Mesenchymal stem cell (in vitro differentiated cells and primary cell): Measurements from ENCODE around the gene KIF26B.
"Not testable (repeated sequence)": the region's sequence is repeated elsewhere in the genome, so short reads cannot be mapped to it uniquely, and the experiment has no call there.

ENCODE experiments used
- DNase-seq: peaks from one replicate; pipeline ENCODE4 v3.0.0-alpha.2; 2013
- H2AFZ ChIP-seq: one replicate; pipeline ENCODE4 v1.6.1; 2013; ENCODE audit warnings: low read depth, mild to moderate bottlenecking, control low read depth, inconsistent platforms, low read length, moderate library complexity
- H2AK5ac ChIP-seq: 2 replicates; pipeline ENCODE4 v1.6.1; 2013; ENCODE audit warnings: low read length, moderate library complexity, mild to moderate bottlenecking, inconsistent platforms; ENCODE audit not compliant: severe bottlenecking
- H2BK120ac ChIP-seq: one replicate; pipeline ENCODE4 v1.6.1; 2013; ENCODE audit warnings: low read depth, mild to moderate bottlenecking, inconsistent platforms, low read length, moderate library complexity
- H2BK12ac ChIP-seq, 2 experiments: one replicate each; pipeline ENCODE4 v1.6.1; 2013; ENCODE audit warnings: inconsistent platforms in 2 of 2, low read length in 2 of 2, mild to moderate bottlenecking in 2 of 2, moderate library complexity in 2 of 2, control low read depth in 1 of 2
- H2BK15ac ChIP-seq: one replicate; pipeline ENCODE4 v1.6.1; 2013; ENCODE audit warnings: mild to moderate bottlenecking, low read depth, inconsistent platforms; ENCODE audit not compliant: poor library complexity, severe bottlenecking
- H2BK5ac ChIP-seq: 2 replicates; pipeline ENCODE4 v1.6.1; 2013; ENCODE audit warnings: low read depth, mild to moderate bottlenecking, low read length, control low read depth, inconsistent platforms; ENCODE audit not compliant: poor library complexity, severe bottlenecking
- H3K14ac ChIP-seq, 2 experiments: one replicate each; pipeline ENCODE4 v1.6.1; 2013; ENCODE audit warnings: inconsistent platforms in 2 of 2, low read length in 2 of 2, control low read depth in 1 of 2, mild to moderate bottlenecking in 1 of 2, moderate library complexity in 1 of 2
- H3K18ac ChIP-seq, 2 experiments: one replicate each; pipeline ENCODE4 v1.6.1; 2013; ENCODE audit warnings: inconsistent platforms in 2 of 2, low read length in 2 of 2, control low read depth in 1 of 2, low read depth in 1 of 2, mild to moderate bottlenecking in 1 of 2
- H3K23ac ChIP-seq, 2 experiments: one replicate each; pipeline ENCODE4 v1.6.1; 2013; ENCODE audit warnings: inconsistent platforms in 2 of 2, low read length in 2 of 2, mild to moderate bottlenecking in 2 of 2, moderate library complexity in 2 of 2, control low read depth in 1 of 2
- H3K27ac ChIP-seq: 2 replicates; pipeline ENCODE4 v1.5.1; 2013; ENCODE audit warnings: mild to moderate bottlenecking, moderate library complexity, low read length, control low read depth, inconsistent platforms; ENCODE audit not compliant: poor library complexity, severe bottlenecking
- H3K27me3 ChIP-seq, 2 experiments: 2 replicates each; pipeline versions ENCODE4 v1.6.1 to v1.7.0; 2013; ENCODE audit warnings: low read length in 2 of 2, mild to moderate bottlenecking in 2 of 2, moderate library complexity in 2 of 2, control low read depth in 1 of 2, inconsistent platforms in 1 of 2; ENCODE audit not compliant: control insufficient read depth in 1 of 2, insufficient read depth in 1 of 2
- H3K36me3 ChIP-seq, 2 experiments: 2 replicates each; pipeline versions ENCODE4 v1.6.1 to v1.7.0; 2013; ENCODE audit warnings: low read length in 2 of 2, control low read depth in 1 of 2, inconsistent platforms in 1 of 2, low read depth in 1 of 2, mild to moderate bottlenecking in 1 of 2; ENCODE audit not compliant: insufficient read depth in 2 of 2, control insufficient read depth in 1 of 2
- H3K4ac ChIP-seq, 2 experiments: one replicate each; pipeline ENCODE4 v1.6.1; 2013; ENCODE audit warnings: inconsistent platforms in 2 of 2, low read length in 2 of 2, mild to moderate bottlenecking in 2 of 2, moderate library complexity in 2 of 2, control low read depth in 1 of 2, low read depth in 1 of 2
- H3K4me1 ChIP-seq: 2 replicates; pipeline ENCODE4 v1.6.1; 2013; ENCODE audit warnings: low read depth, low read length, control low read depth; ENCODE audit not compliant: control insufficient read depth, insufficient read depth
- H3K4me2 ChIP-seq: 2 replicates; pipeline ENCODE4 v1.6.1; 2013; ENCODE audit warnings: low read length, mild to moderate bottlenecking, inconsistent platforms; ENCODE audit not compliant: poor library complexity, severe bottlenecking
- H3K4me3 ChIP-seq, 2 experiments: 2 replicates each; pipeline versions ENCODE4 v1.5.1 to v1.7.0; 2013; ENCODE audit warnings: low read length in 2 of 2, mild to moderate bottlenecking in 2 of 2, control low read depth in 1 of 2, low read depth in 1 of 2; ENCODE audit not compliant: insufficient read depth in 1 of 2
- H3K79me1 ChIP-seq: replicated peaks from 2 replicates; pipeline ENCODE4 v1.6.1; 2013; ENCODE audit warnings: mild to moderate bottlenecking, control low read depth, low read length, inconsistent platforms; ENCODE audit not compliant: poor library complexity, severe bottlenecking
- H3K9ac ChIP-seq: 2 replicates; pipeline ENCODE4 v1.7.0; 2013; ENCODE audit warnings: mild to moderate bottlenecking, low read length, moderate library complexity
- H3K9me3 ChIP-seq: 2 replicates; pipeline ENCODE4 v1.7.0; 2013; ENCODE audit warnings: mild to moderate bottlenecking, low read length; ENCODE audit not compliant: control insufficient read depth
- H4K8ac ChIP-seq: one replicate; pipeline ENCODE4 v1.6.1; 2013; ENCODE audit warnings: inconsistent platforms, mild to moderate bottlenecking, low read length, moderate library complexity
- H4K91ac ChIP-seq: one replicate; pipeline ENCODE4 v1.6.1; 2013; ENCODE audit warnings: mild to moderate bottlenecking, low read length, inconsistent platforms
- WGBS: methylation state at CpG from one replicate; pipeline ENCODE4 v1.1.7; 2013; ENCODE audit warnings: mixed read lengths; 5-methylcytosine and 5-hydroxymethylcytosine counted together

Gene KIF26B

GRCh38 chr1:245130281-245131025, 24.3 kb upstream of the KIF26B start:
- H3K23ac ChIP-seq, H2BK12ac ChIP-seq, H3K4me1 ChIP-seq, H3K4me2 ChIP-seq, H2AFZ ChIP-seq, H3K36me3 ChIP-seq, H3K9ac ChIP-seq, H3K4me3 ChIP-seq, H4K8ac ChIP-seq, H2BK120ac ChIP-seq, H3K18ac ChIP-seq, H2AK5ac ChIP-seq, H2BK15ac ChIP-seq, H3K14ac ChIP-seq, H2BK5ac ChIP-seq, H3K4ac ChIP-seq, H3K27ac ChIP-seq, H3K9me3 ChIP-seq, H3K79me1 ChIP-seq, DNase-seq: not testable (repeated sequence)
- H4K91ac ChIP-seq, result peak overlapping the region; percentile 21
- 71% methylated on average over 14 of the region's 16 CpGs for WGBS
- H3K27me3 ChIP-seq, result peaks cover 11 to 24% of the 10 kb centered on the region in 2 experiments

DNA sequence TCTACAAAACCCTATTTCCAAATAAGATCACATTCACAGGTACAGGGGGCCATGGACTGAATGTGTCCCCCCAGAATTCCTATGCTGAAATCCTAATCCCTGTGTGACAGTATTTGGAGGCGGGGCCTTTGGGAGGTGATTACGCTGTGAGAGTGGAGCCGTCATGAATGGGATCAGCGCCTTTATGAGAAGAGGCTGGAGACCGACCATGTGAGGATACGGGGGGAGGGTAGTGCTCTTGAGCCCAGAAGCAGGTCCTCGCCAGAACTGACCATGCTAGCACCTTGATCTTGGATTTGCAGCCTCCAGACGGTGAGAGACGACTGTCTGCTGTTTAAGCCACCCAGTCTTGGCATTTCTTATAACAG, 23.8 kb upstream of the KIF26B start:
- Histone ChIP-seq H2BK120ac (no peak overlapping the region), H3K14ac (no peak overlapping the region), H3K4me1 (no peaks in the 10 kb centered on the region), H2BK15ac (no peak overlapping the region), H3K4me3 (no peak overlapping the region), H3K9ac (no peak overlapping the region), H3K36me3 (no peaks in the 10 kb centered on the region), H3K4ac (no peak overlapping the region), H3K79me1 (no peaks in the 10 kb centered on the region), H3K27ac (no peak overlapping the region), H3K27me3 (peaks cover 11 to 24% of the 10 kb centered on the region in 2 experiments), H2AK5ac (no peak overlapping the region), H4K91ac (no peak overlapping the region), H2AFZ (no peak overlapping the region), H2BK5ac (no peak overlapping the region), H3K23ac (no peak overlapping the region), H3K9me3 (no peaks in the 10 kb centered on the region), H3K18ac (no peak overlapping the region), H2BK12ac (no peak overlapping the region), H4K8ac (no peak overlapping the region), H3K4me2 (no peak overlapping the region)
- DNase-seq, result no peak
- 79% methylated on average over 7 of the region's 9 CpGs for WGBS

DNA sequence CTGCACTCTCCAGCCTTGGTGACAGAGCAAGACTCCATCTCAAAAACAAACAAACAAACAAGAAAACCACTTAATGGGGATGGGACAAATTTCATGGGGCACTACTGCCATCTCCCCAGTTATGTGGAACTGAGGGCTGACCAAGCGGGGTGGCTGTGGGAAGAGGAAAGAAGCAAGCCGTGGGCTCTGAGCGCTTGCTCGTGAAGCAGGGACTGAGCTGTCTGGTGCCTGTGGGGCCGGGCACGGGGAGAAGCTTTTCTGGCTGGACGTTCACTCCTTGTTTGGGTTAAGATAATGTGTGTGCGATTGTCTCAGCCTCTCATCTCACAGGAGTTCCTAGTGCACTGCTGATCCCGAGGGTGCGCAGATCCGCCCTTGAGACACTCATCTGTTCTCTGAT, 22.0 kb upstream of the KIF26B start:
- Histone ChIP-seq H2BK5ac (no peak overlapping the region), H3K36me3 (no peaks in the 10 kb centered on the region), H2BK12ac (peak overlapping the region in 1 of 2 experiments; percentile 9), H2AFZ (no peak overlapping the region), H3K4me3 (no peak overlapping the region), H3K79me1 (no peaks in the 10 kb centered on the region), H2AK5ac (no peak overlapping the region), H4K91ac (peak overlapping the region; percentile 12), H4K8ac (no peak overlapping the region), H2BK15ac (no peak overlapping the region), H3K4ac (peak overlapping the region in 1 of 2 experiments; percentile 31), H2BK120ac (no peak overlapping the region), H3K27me3 (peaks cover 11 to 24% of the 10 kb centered on the region in 2 experiments), H3K18ac (no peak overlapping the region), H3K9ac (no peak overlapping the region), H3K9me3 (no peaks in the 10 kb centered on the region), H3K27ac (no peak overlapping the region), H3K4me1 (no peaks in the 10 kb centered on the region), H3K14ac (no peak overlapping the region), H3K23ac (no peak overlapping the region), H3K4me2 (no peak overlapping the region)
- 93% methylated on average over 11 of the region's 11 CpGs for WGBS
- no peak for DNase-seq

DNA sequence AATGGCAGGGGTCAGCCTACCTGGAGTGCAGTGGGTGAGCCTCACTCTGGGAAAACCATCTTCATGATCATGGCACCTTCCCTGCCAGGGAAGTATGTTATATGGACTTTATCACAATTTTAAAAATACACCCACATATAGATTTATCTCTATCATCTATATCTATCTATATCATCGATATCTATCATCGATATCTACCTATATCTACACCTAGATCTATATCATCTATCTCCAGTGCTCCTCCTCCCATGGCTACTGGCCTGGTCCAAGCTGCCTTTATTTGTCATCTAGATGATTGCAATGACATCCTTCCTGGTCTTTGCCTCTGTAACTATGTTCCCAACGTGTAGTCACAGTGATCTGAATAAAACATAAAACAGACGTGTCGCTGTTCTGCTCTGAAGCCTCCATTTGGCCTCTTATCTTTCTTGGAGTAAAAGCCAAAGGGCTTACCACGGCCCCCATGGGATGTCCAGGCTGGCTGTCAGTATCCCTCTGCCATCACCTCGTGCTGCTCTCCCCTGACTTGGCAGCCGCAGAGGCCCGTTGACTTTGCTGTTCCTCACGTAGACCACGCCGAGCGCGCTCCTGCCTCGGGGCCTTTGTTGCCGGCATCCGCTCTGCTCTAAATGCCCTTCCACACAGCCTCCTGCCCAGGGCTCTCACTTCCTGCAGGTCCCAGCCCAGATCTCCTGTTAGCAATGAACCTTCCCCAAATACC, 20.6 kb upstream of the KIF26B start:
- H3K4me2 ChIP-seq, result no peak overlapping the region

More for the DNA sequence above, 20.6 kb upstream of the KIF26B start:
- no peak overlapping the region for H2BK5ac ChIP-seq
- H3K9me3 ChIP-seq, result no peaks in the 10 kb centered on the region
- H2BK15ac ChIP-seq, result no peak overlapping the region
- H2BK12ac ChIP-seq, result no peak overlapping the region
- no peaks in the 10 kb centered on the region for H3K36me3 ChIP-seq
- peaks cover 20 to 31% of the 10 kb centered on the region in 2 experiments for H3K27me3 ChIP-seq
- H3K14ac ChIP-seq, result no peak overlapping the region
- WGBS, result 90% methylated on average over 17 of the region's 17 CpGs
- no peak overlapping the region for H3K9ac ChIP-seq
- DNase-seq, result no peak
- H4K8ac ChIP-seq, result no peak overlapping the region
- no peak overlapping the region for H3K23ac ChIP-seq
- H4K91ac ChIP-seq, result peak overlapping the region; percentile 72
- no peaks in the 10 kb centered on the region for H3K4me1 ChIP-seq
- H2AFZ ChIP-seq, result no peak overlapping the region
- H2BK120ac ChIP-seq, result no peak overlapping the region
- H3K79me1 ChIP-seq, result no peaks in the 10 kb centered on the region
- no peak overlapping the region for H3K27ac ChIP-seq
- H2AK5ac ChIP-seq, result no peak overlapping the region
- H3K18ac ChIP-seq, result no peak overlapping the region
- no peak overlapping the region for H3K4me3 ChIP-seq
- H3K4ac ChIP-seq, result no peak overlapping the region
